ENCODE measurements around the gene CEACAM20.

- TF ChIP-seq FOXP1 (CRISPR knock-in tag; IDR thresholded peaks at IDR 0.05; ENCODE audit: borderline replicate concordance) (no peak), USF2 (CRISPR knock-in tag; IDR thresholded peaks at IDR 0.05) (no peak), CTCF (IDR thresholded peaks at IDR 0.05) (no peak), IRF2 (CRISPR knock-in tag; IDR thresholded peaks at IDR 0.05; ENCODE audit: borderline replicate concordance, low read depth) (no peak), ZNF263 (CRISPR knock-in tag; IDR thresholded peaks at IDR 0.05; ENCODE audit: low read depth) (no peak), ETV6 (CRISPR knock-in tag; IDR thresholded peaks at IDR 0.05) (no peak), MAX (CRISPR knock-in tag; IDR thresholded peaks at IDR 0.05) (no peak), CREB1 (CRISPR knock-in tag; IDR thresholded peaks at IDR 0.05) (no peak), CBFB (CRISPR knock-in tag; IDR thresholded peaks at IDR 0.05; ENCODE audit: low read depth) (no peak), CREM (CRISPR knock-in tag; IDR thresholded peaks at IDR 0.05) (no peak)
Observed at GRCh38 chr19:44496711-44497110, 32.8 kb downstream of the CEACAM20 start.
